Lower lobe of right lung (tissue), 2 donors: ENCODE measurements around the gene MT1X. TPM values are rescaled to one million over a fixed set of nuclear protein-coding genes. Genes with fewer than 3 reads are reported as not detected.

ENCODE experiments used
- ATAC-seq, 2 donors: fragments of 200-7000 bp; cut with Tn5 transposase; one replicate each; pipeline ENCODE4 v1.9.1; 2020 to 2022; ENCODE audit warnings: mild to moderate bottlenecking in 2 of 2, moderate library complexity in 2 of 2
- DNase-seq: peaks from one replicate; pipeline ENCODE4 v3.0.0-alpha.2; 2020
- H3K27ac ChIP-seq: fragments of 200-600 bp; one replicate; pipeline ENCODE4 v1.8.0; 2022
- H3K27me3 ChIP-seq: fragments of 200-600 bp; one replicate; pipeline ENCODE4 v1.8.0; 2022; ENCODE audit warnings: low read depth
- H3K36me3 ChIP-seq: fragments of 200-600 bp; one replicate; pipeline ENCODE4 v1.8.0; 2022; ENCODE audit warnings: mild to moderate bottlenecking
- H3K4me1 ChIP-seq: fragments of 200-600 bp; one replicate; pipeline ENCODE4 v1.8.0; 2022
- H3K4me3 ChIP-seq: fragments of 200-600 bp; one replicate; pipeline ENCODE4 v1.8.0; 2022; ENCODE audit warnings: mild to moderate bottlenecking
- H3K9me3 ChIP-seq: fragments of 200-600 bp; one replicate; pipeline ENCODE4 v1.8.0; 2022
- CTCF ChIP-seq: fragments of 200-600 bp; IDR thresholded peaks from one replicate; pipeline ENCODE4 v1.8.0; 2022; ENCODE audit warnings: antibody characterized with exemption, mild to moderate bottlenecking
- intact Hi-C: fragments of 100-400 bp; cut with DNase I; formaldehyde crosslinking; loops from one replicate; pipeline ENCODE4 v1.11.0; 2022
- total RNA-seq: library from RNA; stranded (reverse); fragmentation: NEBNext Ultra II Directional; extraction: Animal tissue kit (Norgen Biotek cat#: 25700); gene quantifications from one replicate; pipeline ENCODE4 v1.2.1, GENCODE V29; 2021
- donor health status: DM: no; HTN: yes; CAD: no; lungs with severe emphysema.

The MT1X gene
- total RNA-seq, 1 donor from 2014 or later = 95.7 TPM

- Histone ChIP-seq H3K9me3 (no peaks in the 10 kb centered on the region), H3K27me3 (no peaks in the 10 kb centered on the region), H3K4me3 (no peak overlapping the region), H3K4me1 (peaks cover 17% of the 10 kb centered on the region), H3K36me3 (no peaks in the 10 kb centered on the region), H3K27ac (no peak overlapping the region)
- no peak for ATAC-seq
- no peak for TF ChIP-seq CTCF
- DNase-seq = no peak
- intact Hi-C loops = no loop called here
Measured at GRCh38 chr16:56686758-56687157, 4.5 kb downstream of the MT1X start.

GRCh38 chr16:56688762-56689161 is 6.5 kb downstream of the MT1X start:
- H3K27ac ChIP-seq = no peak overlapping the region
- intact Hi-C loops = no loop called here
- H3K4me1 ChIP-seq = peaks cover 2% of the 10 kb centered on the region
- H3K9me3 ChIP-seq = no peaks in the 10 kb centered on the region
- DNase-seq (no peak), ATAC-seq (no peak)
- H3K27me3 ChIP-seq = no peaks in the 10 kb centered on the region
- H3K36me3 ChIP-seq = no peaks in the 10 kb centered on the region
- H3K4me3 ChIP-seq = no peak overlapping the region
- TF ChIP-seq CTCF = no peak

GRCh38 chr16:56689171-56689570 is 6.9 kb downstream of the MT1X start:
- intact Hi-C loops = no loop called here
- no peaks in the 10 kb centered on the region for H3K4me1 ChIP-seq
- no peaks in the 10 kb centered on the region for H3K27me3 ChIP-seq
- DNase-seq (no peak), ATAC-seq (no peak)
- TF ChIP-seq CTCF = no peak
- H3K27ac ChIP-seq = no peak overlapping the region
- H3K36me3 ChIP-seq = no peaks in the 10 kb centered on the region
- no peaks in the 10 kb centered on the region for H3K9me3 ChIP-seq
- no peak overlapping the region for H3K4me3 ChIP-seq

GRCh38 chr16:56690420-56691122 is 8.3 kb downstream of the MT1X start:
- intact Hi-C loops = no loop called here
- no peak overlapping the region for H3K4me3 ChIP-seq
- no peaks in the 10 kb centered on the region for H3K27me3 ChIP-seq
- no peaks in the 10 kb centered on the region for H3K9me3 ChIP-seq
- H3K36me3 ChIP-seq = no peaks in the 10 kb centered on the region
- ATAC-seq (no peak), DNase-seq (no peak)
- no peak overlapping the region for H3K27ac ChIP-seq
- no peak for TF ChIP-seq CTCF
- H3K4me1 ChIP-seq = no peaks in the 10 kb centered on the region

GRCh38 chr16:56691885-56692284 is 9.6 kb downstream of the MT1X start:
- no peaks in the 10 kb centered on the region for H3K4me1 ChIP-seq
- no peaks in the 10 kb centered on the region for H3K36me3 ChIP-seq
- TF ChIP-seq CTCF = no peak
- H3K4me3 ChIP-seq = no peak overlapping the region
- H3K27ac ChIP-seq = no peak overlapping the region
- ATAC-seq (peak; percentile 91 to 95), DNase-seq (peak; percentile 73)
- H3K9me3 ChIP-seq = no peaks in the 10 kb centered on the region
- intact Hi-C loops = no loop called here
- H3K27me3 ChIP-seq = no peaks in the 10 kb centered on the region
